Forelimb muscle (tissue), 1 donor: ENCODE results near the gene SH3D19. TPM values are rescaled to one million over a fixed set of nuclear protein-coding genes. Genes with fewer than 3 reads are reported as not detected.
A peak's percentile ranks its signal among the peaks of the same experiment; 100 is the strongest.
"Not testable (repeated sequence)": the region's sequence is repeated elsewhere in the genome, so short reads cannot be mapped to it uniquely, and the experiment has no call there.

Experiments
- DNase-seq: peaks from one replicate; pipeline ENCODE4 v3.0.0-alpha.2; 2013; ENCODE audit warnings: low read depth
- polyA plus RNA-seq: library from polyadenylated mRNA; unstranded; fragments of 120-200 nt; gene quantifications from one replicate; pipeline ENCODE4 v1.2.1, GENCODE V29; 2013; ENCODE audit not compliant: insufficient read length

The SH3D19 gene
- polyA plus RNA-seq, 1 donor: 27.9 TPM

DNA sequence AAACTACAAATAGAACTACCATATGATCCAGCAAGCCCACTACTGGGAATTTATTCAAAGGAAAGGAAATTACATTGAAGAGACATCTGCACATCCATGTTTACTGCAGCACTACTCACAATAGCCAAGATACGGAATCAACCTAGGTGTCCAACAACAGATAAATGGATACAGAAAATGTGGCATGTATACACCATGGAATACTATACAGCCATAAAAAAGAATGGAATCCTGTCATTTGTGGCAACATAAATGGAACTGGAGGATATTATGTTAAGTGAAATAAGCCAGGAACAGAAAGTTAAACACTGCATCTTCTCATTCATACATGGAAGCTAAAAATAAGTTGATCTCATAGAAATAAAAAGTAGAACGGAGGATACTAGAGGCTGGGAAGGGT is 167.9 kb downstream of the SH3D19 start:
- no peak for DNase-seq

DNA sequence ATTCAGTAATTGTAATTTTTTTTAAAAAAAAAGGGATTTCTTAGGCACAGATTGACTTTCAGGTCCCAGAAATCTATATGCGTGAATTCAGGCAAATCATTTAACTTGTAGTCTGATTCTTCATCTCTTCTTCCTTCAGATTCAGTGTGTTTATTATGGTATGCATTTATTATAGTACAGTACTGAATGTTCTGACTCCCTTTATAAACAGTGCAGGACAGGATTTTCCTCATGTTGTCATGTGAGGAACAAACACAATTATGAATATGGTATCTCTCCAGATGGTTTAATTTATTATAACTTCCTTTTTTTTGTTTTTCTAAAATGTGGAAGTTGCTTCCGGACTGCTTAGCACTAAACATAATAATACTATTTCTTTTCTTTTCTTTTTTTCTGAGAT is 171.8 kb downstream of the SH3D19 start:
- no peak for DNase-seq

DNA sequence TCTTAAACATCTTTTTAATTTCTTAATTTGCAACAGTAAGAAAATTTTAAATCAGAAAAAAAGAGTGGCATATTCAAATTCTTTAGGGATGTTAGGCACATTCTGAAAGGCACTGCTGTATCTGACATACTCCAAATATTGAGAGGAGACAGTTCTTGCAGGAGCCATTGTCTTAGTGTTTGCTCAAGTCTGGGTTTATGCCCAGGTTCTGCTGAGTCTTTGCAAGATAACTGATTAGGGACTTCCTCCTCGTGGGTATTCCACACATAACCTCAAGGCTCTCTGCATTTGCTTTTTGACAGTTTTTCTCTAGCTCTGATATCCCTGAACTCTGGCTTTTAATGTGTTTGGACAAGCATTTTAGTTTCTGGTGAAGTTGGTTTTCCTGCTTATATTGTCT is 173.4 kb downstream of the SH3D19 start:
- DNase-seq: no peak

DNA sequence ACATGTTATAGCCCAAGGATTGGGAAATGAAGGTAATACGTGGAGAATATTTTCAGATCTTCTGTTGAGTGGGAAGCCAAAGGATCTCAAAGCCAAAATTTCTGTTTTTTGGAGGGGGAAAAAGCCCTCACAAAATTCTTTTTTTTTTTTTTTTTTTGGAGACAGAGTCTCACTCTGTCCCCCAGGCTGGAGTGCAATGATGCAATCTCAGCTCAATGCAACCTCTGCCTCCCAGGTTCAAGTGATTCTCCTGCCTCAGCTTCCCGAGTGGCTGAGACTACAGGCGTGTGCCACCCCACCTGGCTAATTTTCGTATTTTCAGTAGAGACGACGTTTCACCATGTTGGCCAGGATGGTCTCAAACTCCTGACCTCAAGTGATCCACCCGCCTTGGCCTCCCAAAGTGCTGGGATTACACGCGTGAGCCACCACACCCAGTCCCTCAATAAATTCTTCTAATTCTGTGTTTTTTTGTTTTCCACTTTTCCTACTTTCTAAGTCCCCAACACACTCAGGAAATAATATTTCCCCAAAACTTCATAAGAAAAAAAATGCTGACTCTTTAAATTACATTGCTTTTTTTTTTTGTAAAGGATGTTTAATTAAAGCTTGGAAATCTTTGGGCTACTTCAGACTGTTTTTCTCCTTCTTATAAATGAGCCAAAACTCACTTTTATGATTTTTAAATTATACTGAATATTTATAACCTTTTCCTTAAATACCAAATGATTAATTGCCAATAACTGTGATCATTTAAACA is 174.4 kb downstream of the SH3D19 start:
- no peak for DNase-seq

DNA sequence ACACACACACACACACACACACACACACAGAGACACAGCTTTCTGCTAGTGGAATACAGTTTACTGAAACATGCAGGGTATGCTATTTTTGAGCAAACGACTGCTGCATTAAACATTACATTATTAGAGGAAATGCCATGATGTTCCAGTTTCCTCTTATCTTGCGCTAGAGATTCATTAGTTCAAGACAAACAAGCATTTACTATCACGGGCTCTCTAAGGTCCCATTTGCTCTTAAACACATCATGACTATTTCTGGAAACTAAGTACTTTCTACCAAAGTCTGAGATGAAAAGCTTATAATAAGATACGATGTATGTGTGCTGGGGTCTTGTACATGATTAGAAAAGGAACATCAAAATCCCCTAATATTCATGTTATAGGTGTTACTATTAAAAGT is 177.1 kb downstream of the SH3D19 start:
- no peak for DNase-seq

DNA sequence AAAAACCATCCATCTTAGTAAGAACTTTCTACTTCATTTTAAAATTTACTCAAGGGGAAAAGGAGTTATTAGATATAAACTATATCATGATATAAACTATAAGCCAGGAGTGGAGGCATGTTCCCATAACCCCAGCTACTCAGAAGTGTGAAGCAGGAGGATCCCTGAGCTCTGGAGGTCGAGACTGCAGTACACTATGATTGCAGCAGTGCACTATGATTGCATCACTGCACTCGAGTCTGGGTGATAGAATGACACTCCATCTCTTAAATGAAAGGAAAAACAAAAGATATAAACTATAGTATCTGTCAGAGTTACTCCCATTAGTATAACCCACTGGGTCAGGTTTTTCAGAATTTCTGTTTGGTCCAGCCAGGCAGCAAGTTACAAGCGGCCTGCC is 178.4 kb downstream of the SH3D19 start:
- DNase-seq: no peak

DNA sequence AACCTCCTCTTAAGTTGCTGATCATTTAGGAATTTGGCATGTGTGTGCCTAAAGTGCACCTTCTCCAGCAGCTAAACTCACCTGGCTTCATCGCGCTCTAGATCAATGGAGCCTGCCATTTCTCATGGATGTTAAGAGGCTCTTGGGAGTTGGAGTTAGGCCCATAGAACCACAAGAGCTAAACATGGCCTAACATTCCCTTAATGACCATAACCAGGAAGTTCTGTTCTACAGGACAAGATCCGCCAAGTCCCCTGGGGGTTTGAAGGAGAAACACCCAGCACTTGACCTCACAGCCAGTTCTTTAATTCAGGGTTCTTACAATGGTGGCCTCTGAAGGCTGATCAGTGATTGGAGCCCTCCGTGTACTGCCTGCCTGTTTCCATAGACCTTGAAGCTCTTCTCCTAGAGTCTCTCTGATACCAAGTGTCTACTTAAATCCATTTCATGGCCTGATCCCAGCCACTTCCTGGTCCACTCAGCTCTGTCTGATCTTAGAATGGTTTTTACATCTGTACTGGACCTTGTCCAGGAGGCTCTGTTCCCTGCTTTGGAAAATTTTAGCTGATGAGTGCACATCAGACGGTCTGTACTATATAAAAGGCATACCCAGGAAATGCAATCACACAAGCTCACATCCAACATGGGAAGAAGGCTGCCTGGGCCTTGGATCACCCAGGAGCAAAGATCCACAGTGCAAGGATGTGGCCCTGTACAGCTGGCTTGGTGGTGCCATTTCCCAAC is 180.9 kb downstream of the SH3D19 start:
- no peak for DNase-seq

DNA sequence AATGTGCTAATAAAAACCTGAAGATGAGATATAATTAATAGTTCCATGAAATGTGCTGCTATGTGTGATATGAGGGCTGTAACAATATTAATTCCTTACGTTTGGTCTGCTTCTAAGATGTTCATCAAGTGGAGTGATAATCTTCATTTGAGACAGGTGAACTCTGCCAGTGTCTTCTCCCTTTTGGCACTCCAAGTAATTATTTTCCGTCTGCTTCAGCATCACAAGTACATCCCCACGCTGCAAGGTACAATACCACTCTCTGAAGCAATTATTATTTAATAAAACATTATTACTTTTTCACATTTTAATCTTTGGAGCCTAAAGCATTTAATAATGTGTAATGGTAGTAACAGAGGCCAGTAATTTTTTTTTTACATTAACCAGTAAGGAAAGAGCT is 181.6 kb downstream of the SH3D19 start:
- DNase-seq: no peak

DNA sequence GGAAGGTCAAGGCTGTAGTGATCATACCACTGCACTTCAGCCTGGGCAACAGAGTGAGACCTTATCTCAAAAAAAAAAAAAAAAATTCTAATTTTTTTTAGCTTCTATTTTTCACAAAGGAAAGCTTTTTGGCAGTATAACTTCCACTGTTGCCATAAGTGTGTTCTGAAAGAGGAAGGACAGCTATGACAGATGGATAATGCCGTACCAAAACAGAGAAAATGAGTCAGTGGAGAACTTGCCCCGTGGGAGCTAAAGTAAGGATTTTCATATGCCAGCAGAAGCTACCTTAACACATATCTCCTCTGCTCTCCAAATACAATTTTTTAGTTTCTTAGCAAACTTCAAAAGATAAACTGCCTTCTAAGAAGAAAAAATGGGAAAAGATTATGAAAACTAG is 182.2 kb downstream of the SH3D19 start:
- DNase-seq: no peak

DNA sequence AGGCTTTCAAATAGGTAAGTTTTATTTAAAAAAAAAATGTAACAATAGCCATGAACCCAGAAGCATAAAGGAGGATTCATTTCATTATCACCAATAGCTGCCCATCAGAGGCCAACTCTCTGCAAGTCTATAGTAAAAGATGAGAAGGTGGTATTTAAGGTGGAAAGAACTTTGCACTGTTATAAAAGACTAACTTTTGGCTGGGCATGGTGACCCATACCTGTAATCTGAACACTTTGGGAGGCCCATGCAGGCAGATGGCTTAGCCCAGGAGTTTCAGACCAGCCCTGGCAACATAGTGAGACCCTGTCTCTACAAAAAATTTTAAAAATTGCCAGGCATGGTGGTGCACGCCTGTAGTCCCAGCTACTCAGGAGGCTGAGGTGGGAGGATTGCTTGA is 182.6 kb downstream of the SH3D19 start:
- no peak for DNase-seq

DNA sequence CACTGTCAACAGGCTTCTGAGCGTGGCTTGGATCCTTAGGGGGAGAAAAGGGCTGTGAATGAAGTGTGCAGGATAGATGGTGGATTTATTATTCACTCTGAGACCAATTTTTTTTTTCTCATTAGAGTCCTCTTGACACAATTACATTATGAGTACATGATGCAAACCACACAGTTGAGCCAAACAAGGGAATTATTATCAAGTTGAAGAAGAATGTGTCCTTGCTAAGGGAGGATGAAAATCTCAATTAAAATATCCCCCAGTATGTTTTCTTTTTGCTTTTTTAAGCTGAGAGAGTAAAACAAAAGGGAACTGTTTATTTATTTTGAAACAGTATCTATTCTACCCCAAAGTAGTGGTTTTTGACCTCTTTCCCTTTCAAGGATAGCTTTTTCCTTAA is 185.6 kb downstream of the SH3D19 start:
- no peak for DNase-seq

DNA sequence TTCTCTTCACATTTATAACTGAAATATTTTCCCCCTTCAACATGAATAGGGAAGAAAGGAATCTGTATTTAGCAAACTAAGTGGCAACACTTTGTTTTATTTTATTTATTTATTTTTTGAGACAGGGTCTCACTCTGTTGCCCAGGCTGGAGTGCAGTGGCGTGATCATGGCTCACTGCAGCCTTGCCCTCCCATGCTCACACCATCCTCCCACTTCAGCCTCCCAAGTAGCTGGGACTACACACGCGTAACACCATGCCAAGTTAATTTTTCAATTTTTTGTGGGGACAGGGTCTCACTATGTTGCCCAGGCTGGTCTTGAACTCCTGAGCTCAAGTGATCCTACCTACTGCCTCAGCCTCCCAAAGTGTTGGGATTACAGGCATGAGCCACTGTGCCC is 189.4 kb downstream of the SH3D19 start:
- DNase-seq: not testable (repeated sequence)

DNA sequence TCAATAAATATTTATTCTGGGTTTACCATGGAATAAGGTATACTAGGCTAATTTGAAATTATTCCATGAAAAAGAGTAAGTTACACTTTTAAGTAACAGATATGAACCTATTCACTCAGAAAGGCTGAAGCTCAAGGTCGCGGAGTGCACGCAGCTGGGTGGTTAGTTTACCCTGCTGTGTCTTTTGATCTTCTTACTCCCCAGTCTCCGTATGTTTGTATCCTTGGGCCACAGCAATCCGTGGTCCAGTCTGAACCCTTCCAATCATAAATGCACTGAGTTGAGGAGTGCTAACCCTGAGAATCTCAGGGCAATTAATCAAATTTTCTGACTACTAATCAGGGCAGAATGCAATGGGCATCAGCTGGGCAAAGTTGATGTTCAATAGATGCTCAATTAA is 192.1 kb downstream of the SH3D19 start:
- DNase-seq: no peak

DNA sequence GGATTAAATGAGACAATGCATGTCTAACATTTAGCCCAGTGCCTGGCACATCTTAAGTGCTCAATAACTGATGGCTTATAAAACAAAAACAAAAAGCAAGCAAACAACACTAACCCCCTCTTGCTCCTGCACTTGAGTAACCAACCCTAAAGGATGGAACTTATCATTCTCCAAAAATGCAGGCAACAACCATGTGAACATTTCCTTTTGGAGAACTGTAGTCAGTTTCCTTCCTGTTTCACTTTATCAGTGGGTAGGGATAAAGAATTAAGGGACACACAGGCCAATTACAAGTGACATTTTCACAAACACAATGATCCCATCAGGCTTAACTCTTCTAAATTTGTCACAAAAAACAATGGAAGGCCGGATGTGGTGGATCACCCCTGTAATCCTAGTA is 195.6 kb downstream of the SH3D19 start:
- DNase-seq: no peak

DNA sequence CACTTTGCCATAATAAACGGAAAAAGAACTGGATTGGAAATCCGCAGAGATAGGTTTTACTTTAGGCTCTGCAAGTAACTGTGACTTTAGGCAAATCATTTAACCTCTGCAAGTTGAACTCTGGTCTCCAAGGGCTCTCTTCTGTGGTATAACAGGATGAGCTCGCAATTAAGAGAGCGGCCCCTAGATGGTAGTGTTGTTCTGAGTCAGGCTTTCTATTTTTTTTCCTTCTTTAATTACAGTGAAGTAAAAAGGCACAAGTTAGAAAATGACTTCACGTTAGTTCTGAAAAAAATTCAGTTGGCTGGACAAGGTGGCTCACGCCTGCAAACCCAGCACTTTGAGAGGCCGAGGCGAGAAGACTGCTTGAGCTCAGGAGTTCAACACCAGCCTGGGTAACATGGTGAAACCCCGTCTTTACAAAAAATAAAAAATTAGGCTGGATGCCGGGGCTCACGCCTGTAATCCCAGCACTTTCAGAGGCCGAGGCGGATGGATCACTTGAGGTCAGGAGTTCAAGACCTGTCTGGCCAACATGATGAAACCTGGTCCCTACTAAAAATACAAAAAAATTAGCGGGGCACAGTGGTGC is 207.9 kb downstream of the SH3D19 start:
- DNase-seq: peak; percentile 31

DNA sequence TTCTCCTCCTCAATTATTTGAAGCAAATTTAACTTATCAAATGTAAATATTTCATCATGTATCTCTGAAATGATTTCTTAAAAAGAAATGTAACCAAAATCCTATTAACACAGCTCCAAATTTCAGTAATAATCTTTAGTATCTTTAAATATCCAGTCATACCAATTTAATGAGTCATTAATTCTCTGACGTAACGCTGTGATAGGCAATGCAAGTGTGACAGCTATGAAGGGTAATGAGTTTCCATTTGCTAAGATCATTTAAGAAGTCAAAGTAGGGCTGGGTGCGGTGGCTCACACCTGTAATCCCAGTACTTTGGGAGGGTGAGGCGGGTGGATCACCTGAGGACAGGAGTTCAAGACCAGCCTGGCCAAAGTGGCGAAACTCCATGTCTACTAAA is 210.4 kb downstream of the SH3D19 start:
- DNase-seq: no peak

DNA sequence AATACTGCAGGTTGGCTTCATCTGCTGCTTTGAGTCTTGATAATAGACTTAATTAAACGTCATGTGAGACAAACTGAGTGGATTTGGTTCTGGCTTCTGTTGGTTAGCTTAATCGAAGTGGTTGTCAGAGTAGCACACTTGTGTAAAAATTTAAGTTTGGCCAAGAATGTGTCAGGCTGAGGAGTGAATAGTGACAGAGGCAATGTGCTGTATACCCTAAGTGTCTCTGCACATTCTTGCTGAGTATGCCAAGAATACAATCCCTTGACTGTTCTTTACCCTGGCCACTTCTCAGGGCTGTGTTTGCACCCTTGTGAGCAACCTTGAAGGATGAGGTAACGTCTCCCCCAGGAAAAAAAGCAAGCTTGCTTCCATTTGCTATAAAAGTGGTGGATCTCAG is 211.1 kb downstream of the SH3D19 start:
- DNase-seq: no peak

DNA sequence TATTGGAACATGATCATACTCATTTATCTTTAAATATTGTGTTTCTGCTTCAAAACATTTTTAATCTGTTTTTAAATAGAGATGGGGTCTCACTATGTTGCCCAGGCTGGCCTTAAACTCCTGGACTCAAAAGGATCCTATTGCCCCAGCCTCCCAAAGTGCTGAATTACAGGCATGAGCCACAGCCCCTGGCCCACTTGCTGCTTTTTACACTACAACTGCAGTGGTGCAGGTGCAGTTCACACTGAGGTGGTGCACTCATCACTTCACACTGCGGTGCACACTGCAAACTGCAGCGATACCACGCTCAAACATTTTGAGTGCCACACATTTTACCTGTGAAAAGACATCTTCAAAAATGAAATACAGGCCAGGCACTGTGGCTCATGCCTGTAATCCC is 215.2 kb downstream of the SH3D19 start:
- no peak for DNase-seq

DNA sequence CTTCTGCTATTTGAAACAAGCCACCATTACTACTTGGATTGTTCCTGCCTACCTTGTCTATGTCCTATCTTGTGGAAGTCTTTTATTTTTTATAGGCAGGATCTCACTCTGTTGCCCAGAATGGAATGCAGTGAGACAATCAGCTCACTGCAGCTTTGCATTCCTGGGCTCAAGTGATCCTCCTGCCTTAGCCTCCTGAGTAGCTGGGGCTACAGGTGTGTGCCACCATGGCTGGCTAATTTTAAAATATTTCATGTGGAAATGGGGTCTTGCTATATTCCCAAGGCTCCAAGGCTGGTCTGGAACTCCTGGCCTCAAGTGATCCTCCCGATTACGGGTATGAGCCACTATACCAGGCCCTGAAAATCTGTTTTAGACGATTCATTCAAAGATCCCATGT is 218.3 kb downstream of the SH3D19 start:
- DNase-seq: no peak

DNA sequence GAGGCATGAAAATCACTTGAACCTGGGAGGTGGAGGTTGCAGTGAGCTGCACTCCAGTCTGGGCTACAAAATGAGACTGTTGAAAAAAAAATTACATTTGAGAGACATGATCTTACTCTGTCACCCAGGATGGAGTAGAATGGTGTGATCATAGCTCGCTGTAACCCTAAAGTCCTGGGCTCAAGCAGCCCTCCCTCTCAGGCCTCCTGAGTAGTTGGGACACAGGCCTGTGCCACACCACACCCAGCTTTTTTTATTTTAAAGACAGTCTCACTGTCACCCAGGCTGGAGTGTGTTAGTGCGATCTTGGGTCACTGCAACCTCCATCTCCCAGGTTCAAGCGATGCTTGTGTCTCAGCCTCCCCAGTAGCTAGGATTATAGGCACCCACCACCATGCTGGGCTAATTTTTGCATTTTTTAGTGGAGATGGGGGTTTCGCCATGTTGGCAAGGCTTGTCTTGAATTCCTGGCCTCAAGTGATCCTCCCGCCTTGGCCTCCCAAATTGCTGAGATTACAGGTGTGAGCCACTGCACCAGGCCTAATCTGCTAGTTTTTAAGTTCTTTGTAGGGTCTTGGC is 219.9 kb downstream of the SH3D19 start:
- DNase-seq: no peak

DNA sequence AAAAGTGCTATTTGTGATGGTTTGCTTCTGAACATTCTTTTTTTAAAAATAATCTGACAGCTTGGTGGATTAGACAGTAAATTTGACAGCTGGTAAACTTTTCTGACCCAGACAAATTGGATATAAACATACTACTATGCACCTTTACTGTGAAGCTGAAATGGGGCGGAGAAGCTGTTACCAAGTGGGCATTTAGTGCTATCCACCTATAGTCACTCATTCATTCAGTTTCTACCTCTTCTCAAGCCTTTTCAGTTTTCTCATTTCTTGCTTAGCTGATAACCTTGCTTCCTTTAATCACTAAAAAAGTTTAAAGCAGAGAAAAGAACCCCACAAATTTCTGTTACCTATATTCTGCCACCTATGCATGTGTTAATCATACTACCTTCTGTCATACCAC is 220.8 kb downstream of the SH3D19 start:
- no peak for DNase-seq

DNA sequence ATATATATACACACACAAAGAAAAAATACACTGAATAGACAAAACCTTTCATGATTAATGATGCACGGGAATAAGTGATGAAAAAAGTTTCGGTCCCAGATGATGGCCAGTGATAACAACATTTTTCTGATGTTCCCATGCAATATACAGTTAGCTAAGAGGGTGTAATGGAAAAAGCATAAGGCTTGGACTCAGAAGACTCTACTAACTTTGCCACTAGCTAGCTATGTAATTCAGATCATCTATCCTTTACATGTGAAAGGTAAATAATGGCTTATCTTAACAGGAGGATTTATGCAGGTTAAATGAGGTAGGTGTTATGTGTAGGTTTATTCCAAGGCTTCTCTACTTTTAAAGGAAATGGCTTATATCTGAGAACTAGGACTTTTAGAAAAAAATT is 221.6 kb downstream of the SH3D19 start:
- DNase-seq: no peak

DNA sequence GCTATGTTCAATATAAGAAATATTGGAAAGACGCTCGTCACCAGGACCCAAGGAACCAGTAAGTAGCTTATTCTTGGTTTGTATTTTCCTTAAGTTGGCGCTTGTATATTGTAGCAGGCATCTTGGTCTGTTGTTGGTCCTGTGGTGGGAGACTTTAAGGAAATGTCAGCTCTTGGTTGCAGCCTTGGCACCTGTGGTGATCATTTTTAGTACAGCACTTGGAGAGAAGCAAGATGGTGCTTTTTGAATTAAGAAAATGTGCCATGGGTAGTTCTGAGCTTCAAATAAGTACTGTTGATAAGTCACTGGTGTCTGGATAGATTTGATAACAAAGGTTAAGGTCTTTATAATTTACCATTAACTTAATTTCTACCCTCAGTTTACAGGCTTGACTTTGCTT is 224.9 kb downstream of the SH3D19 start:
- no peak for DNase-seq
